Heart left ventricle (tissue), 13 donors: ENCODE results near the gene SAMD9.

Experiments
- CTCF ChIP-seq, 12 donors: fragments of 200-600 bp; sonication (generic) in 4 of 12; IDR thresholded peaks; one replicate each; pipeline versions ENCODE4 v1.5.0 to v1.8.0; 2018 to 2022; ENCODE audit warnings: antibody characterized with exemption in 12 of 12, mild to moderate bottlenecking in 5 of 12
- POLR2A ChIP-seq, 2 donors: fragments of 450-650 bp; IDR thresholded peaks; one replicate each; pipeline ENCODE4 v1.6.1; 2017; ENCODE audit warnings: antibody characterized with exemption in 2 of 2, mild to moderate bottlenecking in 2 of 2, moderate library complexity in 2 of 2
- donor health status: ischemic (EF 13 %, LVEDD 7.1; RV severe dilation, severe dysfunction).
- donor health status: DM: no; HTN: yes; CAD: no.
- donor health status: DM: no; HTN: no; CAD: no.
- donor health status: ischemic (EF 25% LVEDD 6.9; RV normal size, moderate dysfunction).
- donor health status: ischemic (EF 25% LVEDD 5.7; RV mildly dilated, moderate dysfunction).
- donor health status: ischemic (EF 35%, LVEDD 5.7; RV mildly dilated, moderate dysfunction).
- donor health status: nonischemic (EF 11% LVEDD 7.7; RV severe dilation, severe dysfunction).
- donor health status: DM: yes; HTN: yes; CAD: no.
- donor health status: PGD.
- donor health status: ischemic (EF 29% LVEDD 5.4; RV normal size, mild dysfunction).
- donor health status: nonischemic (EF 23%, LVEDD 6.1; RV moderate dilation, normal function).

- TF ChIP-seq CTCF (IDR thresholded peaks at IDR 0.05), result no peak
- no peak for TF ChIP-seq POLR2A (IDR thresholded peaks at IDR 0.05)
These were observed 30.4 kb upstream of the SAMD9 start, which contains the start of gene SAMD9L for GRCh38 chr7:93148144-93148543.
